ENCODE data around the gene PRKN.

DNA sequence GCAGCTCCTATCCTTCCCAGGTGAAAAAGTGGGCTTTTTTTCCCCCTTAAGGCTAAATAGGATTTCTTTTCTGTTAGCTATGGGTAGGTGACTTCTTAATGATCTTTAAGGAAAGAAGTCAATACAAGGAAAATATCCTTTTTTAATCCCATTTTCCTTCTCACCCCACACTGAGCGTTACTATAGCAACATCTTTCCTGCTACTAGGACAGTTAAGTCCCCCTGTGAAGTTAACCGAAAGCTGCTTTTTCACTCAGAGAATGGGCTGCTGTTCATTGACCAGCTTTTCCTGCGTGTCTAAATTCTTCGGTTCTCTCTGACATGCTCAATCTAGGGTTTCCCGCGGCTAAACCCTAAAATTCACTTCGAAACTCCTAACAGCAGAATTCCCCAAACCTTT is 1280.6 kb downstream of the PRKN start:
- TF ChIP-seq GLIS3 (CRISPR knock-in tag; IDR thresholded peaks at IDR 0.05) (no peak), ZC3H10 (CRISPR knock-in tag; IDR thresholded peaks at IDR 0.05) (no peak)

Measured in SK-N-SH treated with all-trans-retinoic acid at 6 μM for 48 hours (cell line).